Heart left ventricle (tissue), 13 donors: ENCODE data around the gene TBC1D32.
"Not testable (repeated sequence)": the region's sequence is repeated elsewhere in the genome, so short reads cannot be mapped to it uniquely, and the experiment has no call there.

ENCODE experiments used
- POLR2A ChIP-seq, 2 donors: fragments of 450-650 bp; IDR thresholded peaks; one replicate each; pipeline ENCODE4 v1.6.1; 2017; ENCODE audit warnings: antibody characterized with exemption in 2 of 2, mild to moderate bottlenecking in 2 of 2, moderate library complexity in 2 of 2
- TF ChIP-seq, protein P1 (sequence below), 12 donors: fragments of 200-600 bp; sonication (generic) in 4 of 12; IDR thresholded peaks; one replicate each; pipeline versions ENCODE4 v1.5.0 to v1.8.0; 2018 to 2022; ENCODE audit warnings: antibody characterized with exemption in 12 of 12, mild to moderate bottlenecking in 5 of 12
- donor health status: ischemic (EF 13 %, LVEDD 7.1; RV severe dilation, severe dysfunction).
- donor health status: DM: no; HTN: yes; CAD: no.
- donor health status: DM: no; HTN: no; CAD: no.
- donor health status: ischemic (EF 25% LVEDD 6.9; RV normal size, moderate dysfunction).
- donor health status: ischemic (EF 25% LVEDD 5.7; RV mildly dilated, moderate dysfunction).
- donor health status: ischemic (EF 35%, LVEDD 5.7; RV mildly dilated, moderate dysfunction).
- donor health status: nonischemic (EF 11% LVEDD 7.7; RV severe dilation, severe dysfunction).
- donor health status: DM: yes; HTN: yes; CAD: no.
- donor health status: PGD.
- donor health status: ischemic (EF 29% LVEDD 5.4; RV normal size, mild dysfunction).
- donor health status: nonischemic (EF 23%, LVEDD 6.1; RV moderate dilation, normal function).

DNA sequence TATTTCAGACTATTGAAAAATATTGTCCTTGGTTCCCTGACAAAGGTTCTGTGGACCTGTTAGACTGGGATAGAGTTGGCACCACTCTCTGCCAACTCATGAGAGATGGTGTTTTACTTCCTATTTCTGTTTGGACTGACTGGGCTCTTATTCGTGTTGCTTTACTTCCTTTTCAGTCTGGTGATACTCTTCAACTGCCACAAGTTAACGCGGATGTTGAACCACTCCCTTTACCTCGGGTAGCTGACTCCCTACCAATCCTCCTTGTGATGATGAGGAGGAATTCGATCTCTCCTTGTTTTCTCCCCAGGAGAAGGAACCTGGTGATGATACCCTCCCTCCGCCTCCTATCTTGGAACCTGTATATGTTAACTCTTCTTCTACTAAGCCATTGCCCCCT lies 291.1 kb downstream of the TBC1D32 start:
- TF ChIP-seq, protein P1, sequence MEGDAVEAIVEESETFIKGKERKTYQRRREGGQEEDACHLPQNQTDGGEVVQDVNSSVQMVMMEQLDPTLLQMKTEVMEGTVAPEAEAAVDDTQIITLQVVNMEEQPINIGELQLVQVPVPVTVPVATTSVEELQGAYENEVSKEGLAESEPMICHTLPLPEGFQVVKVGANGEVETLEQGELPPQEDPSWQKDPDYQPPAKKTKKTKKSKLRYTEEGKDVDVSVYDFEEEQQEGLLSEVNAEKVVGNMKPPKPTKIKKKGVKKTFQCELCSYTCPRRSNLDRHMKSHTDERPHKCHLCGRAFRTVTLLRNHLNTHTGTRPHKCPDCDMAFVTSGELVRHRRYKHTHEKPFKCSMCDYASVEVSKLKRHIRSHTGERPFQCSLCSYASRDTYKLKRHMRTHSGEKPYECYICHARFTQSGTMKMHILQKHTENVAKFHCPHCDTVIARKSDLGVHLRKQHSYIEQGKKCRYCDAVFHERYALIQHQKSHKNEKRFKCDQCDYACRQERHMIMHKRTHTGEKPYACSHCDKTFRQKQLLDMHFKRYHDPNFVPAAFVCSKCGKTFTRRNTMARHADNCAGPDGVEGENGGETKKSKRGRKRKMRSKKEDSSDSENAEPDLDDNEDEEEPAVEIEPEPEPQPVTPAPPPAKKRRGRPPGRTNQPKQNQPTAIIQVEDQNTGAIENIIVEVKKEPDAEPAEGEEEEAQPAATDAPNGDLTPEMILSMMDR (IDR thresholded peaks at IDR 0.05), result not testable (repeated sequence)
- TF ChIP-seq POLR2A (IDR thresholded peaks at IDR 0.05), result not testable (repeated sequence)
